GM12878 (cell line): ENCODE data around the gene MT4. TPM values are rescaled to one million over a fixed set of nuclear protein-coding genes. Genes with fewer than 3 reads are reported as not detected.

Experiments
- BCL3 ChIP-seq: IDR thresholded peaks from 2 replicates; pipeline ENCODE4 v1.6.1; 2011; ENCODE audit warnings: borderline replicate concordance, low read depth, mild to moderate bottlenecking, moderate library complexity, low read length; ENCODE audit not compliant: insufficient read depth, poor library complexity, severe bottlenecking
- BMI1 ChIP-seq: fragments of 450-650 bp; IDR thresholded peaks from 2 replicates; pipeline ENCODE4 v1.6.1; 2016; ENCODE audit warnings: mild to moderate bottlenecking, moderate library complexity, borderline replicate concordance
- CBX5 ChIP-seq: sonication (generic); IDR thresholded peaks from 2 replicates; pipeline ENCODE4 v1.6.1; 2016; ENCODE audit warnings: low read depth, moderate library complexity, mild to moderate bottlenecking, inconsistent platforms
- GATAD2B ChIP-seq: fragments of 450-650 bp; conservative IDR thresholded peaks from 2 replicates; pipeline ENCODE4 v1.6.1; 2017; ENCODE audit warnings: low read depth, mild to moderate bottlenecking, moderate library complexity
- HCFC1 ChIP-seq: fragments of 150-350 bp; IDR thresholded peaks from 2 replicates; pipeline ENCODE4 v1.6.1; 2014; ENCODE audit warnings: low read length
- IKZF1 ChIP-seq: fragments of 450-650 bp; conservative IDR thresholded peaks from 2 replicates; pipeline ENCODE4 v1.6.1; 2017; ENCODE audit warnings: antibody characterized with exemption, mild to moderate bottlenecking
- LARP7 ChIP-seq: fragments of 450-650 bp; IDR thresholded peaks from 2 replicates; pipeline ENCODE4 v1.6.1; 2017; ENCODE audit warnings: mild to moderate bottlenecking
- MEF2B ChIP-seq: fragments of 450-650 bp; IDR thresholded peaks from 2 replicates; pipeline ENCODE4 v1.6.1; 2018; ENCODE audit warnings: mild to moderate bottlenecking, moderate library complexity; ENCODE audit not compliant: partially characterized antibody, poor library complexity, severe bottlenecking
- POLR2A ChIP-seq: IDR thresholded peaks from 2 replicates; pipeline ENCODE4 v1.6.1; 2011; ENCODE audit warnings: low read depth, mild to moderate bottlenecking, low read length
- POLR2AphosphoS5 ChIP-seq: IDR thresholded peaks from 2 replicates; pipeline ENCODE4 v1.6.1; 2011; ENCODE audit warnings: mild to moderate bottlenecking, low read length, inconsistent platforms
- RCOR1 ChIP-seq: conservative IDR thresholded peaks from 2 replicates; pipeline ENCODE4 v1.6.1; 2012; ENCODE audit warnings: low read depth, low read length, improper control_type of control experiment
- RELB ChIP-seq: fragments of 450-650 bp; IDR thresholded peaks from 2 replicates; pipeline ENCODE4 v1.6.1; 2017; ENCODE audit warnings: low read depth, mild to moderate bottlenecking, moderate library complexity
- SIX5 ChIP-seq: IDR thresholded peaks from 2 replicates; pipeline ENCODE4 v1.6.1; 2011; ENCODE audit warnings: mild to moderate bottlenecking, low read depth, low read length, moderate library complexity; ENCODE audit not compliant: severe bottlenecking
- SMC3 ChIP-seq: IDR thresholded peaks from 2 replicates; pipeline ENCODE4 v1.6.1; 2011; ENCODE audit warnings: low read length, improper control_type of control experiment, borderline replicate concordance
- TARDBP ChIP-seq: IDR thresholded peaks from 2 replicates; pipeline ENCODE4 v1.6.1; 2016; ENCODE audit warnings: borderline replicate concordance
- TCF7 ChIP-seq: IDR thresholded peaks from 2 replicates; pipeline ENCODE4 v1.6.1; 2014; ENCODE audit warnings: antibody characterized with exemption, borderline replicate concordance
- YY1 ChIP-seq: IDR thresholded peaks from 2 replicates; pipeline ENCODE4 v1.6.1; 2011; ENCODE audit warnings: low read depth, mild to moderate bottlenecking, low read length
- ZNF687 ChIP-seq: fragments of 450-650 bp; IDR thresholded peaks from 2 replicates; pipeline ENCODE4 v1.6.1; 2017; ENCODE audit warnings: mild to moderate bottlenecking, moderate library complexity
- polyA plus RNA-seq, 11 experiments: library from polyadenylated mRNA; depleted of rRNA in 4 of 11; unstranded in 6 of 11; stranded (reverse) in 5 of 11; fragments of >200 nt; fragmentation: Nextera tagmentation in 4 of 11; fragmentation: Illumina TruSeq in 1 of 11; extraction: Ambion mirVana in 4 of 11; extraction: Trizol in 1 of 11; gene quantifications; 1 replicate in 1 of 11; 2 replicates in 10 of 11; pipeline versions ENCODE4 v1.2.1 to v1.2.3, GENCODE V29; 2011 to 2016; ENCODE audit warnings: inconsistent platforms in 2 of 11, missing spikeins in 2 of 11, low read depth in 1 of 11
- total RNA-seq, 4 experiments: library from RNA; depleted of rRNA in 3 of 4; stranded (reverse); fragments of >200 nt in 3 of 4; fragmentation: Illumina TruSeq in 1 of 4; extraction: Trizol in 1 of 4; gene quantifications; 2 replicates each; pipeline versions ENCODE4 v1.2.1 to v1.2.3, GENCODE V29; 2013 to 2021

MT4 gene
- total and polyA plus RNA-seq, 10 of the 15 experiments (the other 5 are each of a cell fraction or from before 2014, with no cell fraction given) = not detected

GRCh38 chr16:56519459-56520250 lies 45.2 kb upstream of the MT4 start, which contains the start of gene BBS2 (continued):
- peak; percentile 84 for TF ChIP-seq GATAD2B
- TF ChIP-seq POLR2AphosphoS5 = peak; percentile 82
- TF ChIP-seq TCF7 = no peak
- TF ChIP-seq YY1 = peak; percentile 90
- peak; percentile 68 for TF ChIP-seq ZNF687
- no peak for TF ChIP-seq BCL3
- peak; percentile 98 for TF ChIP-seq IKZF1
- peak; percentile 95 for TF ChIP-seq POLR2A
- 0 out of 2 replicates have a peak, but pooled peaks have one; percentile 23 for TF ChIP-seq RELB
- peak; percentile 92 for TF ChIP-seq LARP7
- TF ChIP-seq SIX5 = no peak
- TF ChIP-seq SMC3 = no peak
- TF ChIP-seq MEF2B = peak; percentile 29
- TF ChIP-seq RCOR1 = no peak
- peak; percentile 73 for TF ChIP-seq BMI1
- no peak for TF ChIP-seq TARDBP
- no peak for TF ChIP-seq CBX5
- no peak for TF ChIP-seq HCFC1
